Ovary (tissue), 10 donors: ENCODE results near the gene ZBTB47. TPM values are rescaled to one million over a fixed set of nuclear protein-coding genes. Genes with fewer than 3 reads are reported as not detected.

ENCODE experiments used
- DNase-seq, 5 donors: peaks; one replicate each; pipeline ENCODE4 v3.0.0-alpha.2; 2019 to 2020
- H3K27ac ChIP-seq, 2 donors: fragments of 200-600 bp; one replicate each; pipeline versions ENCODE4 v1.5.1 to v1.8.0; 2019 to 2022
- H3K27me3 ChIP-seq: fragments of 200-600 bp; one replicate; pipeline ENCODE4 v1.8.0; 2022
- H3K36me3 ChIP-seq: fragments of 200-600 bp; sonication (generic); one replicate; pipeline ENCODE4 v1.5.1; 2019
- H3K4me1 ChIP-seq: one replicate; pipeline ENCODE4 v1.8.1; 2013; ENCODE audit warnings: mild to moderate bottlenecking, moderate library complexity; ENCODE audit not compliant: insufficient read depth
- H3K4me3 ChIP-seq: fragments of 200-600 bp; sonication (generic); one replicate; pipeline ENCODE4 v1.5.1; 2017
- H3K9me3 ChIP-seq, 2 donors: fragments of 200-600 bp in 1 of 2; sonication (generic) in 1 of 2; one replicate each; pipeline versions ENCODE4 v1.5.1 to v1.8.1; 2013 to 2019; ENCODE audit warnings: mild to moderate bottlenecking in 1 of 2, moderate library complexity in 1 of 2
- CTCF ChIP-seq, 3 donors: fragments of 450-650 bp in 2 of 3; fragments of 200-600 bp in 1 of 3; IDR thresholded peaks; one replicate each; pipeline versions ENCODE4 v1.5.1 to v1.8.0; 2016 to 2022; ENCODE audit warnings: antibody characterized with exemption in 3 of 3, mild to moderate bottlenecking in 1 of 3
- EP300 ChIP-seq: sonication (generic); formaldehyde crosslinking; IDR thresholded peaks from one replicate; pipeline ENCODE4 v1.6.1; 2017; ENCODE audit warnings: antibody characterized with exemption
- POLR2A ChIP-seq: fragments of 450-650 bp; IDR thresholded peaks from one replicate; pipeline ENCODE4 v1.6.1; 2017; ENCODE audit warnings: antibody characterized with exemption, mild to moderate bottlenecking, moderate library complexity
- WGBS, 3 donors: extraction: QIAGEN DNeasy Blood & Tissue Kit in 1 of 3; methylation state at CpG; one replicate each; pipeline versions ENCODE4 v1.1.5 to v1.1.7; 2013 to 2017; 5-methylcytosine and 5-hydroxymethylcytosine counted together
- intact Hi-C, 4 donors: fragments of 100-400 bp; cut with DNase I; formaldehyde crosslinking; loops; one replicate each; pipeline versions ENCODE4 v1.11.0 to v1.15.1; 2022 to 2023
- long read RNA-seq, 3 donors: library from polyadenylated mRNA in 2 of 3; unstranded in 2 of 3; transcript quantifications; one replicate each; pipeline ENCODE4 v2.0.0 and lab custom pipeline, GENCODE V29; 2021 to 2026
- polyA plus RNA-seq, 2 donors: library from polyadenylated mRNA; stranded (reverse); fragments of 200-250 nt in 1 of 2; fragments of 350-450 nt in 1 of 2; fragmentation: Illumina TruSeq in 1 of 2; extraction: RNeasy Lipid Tissue Mini Kit (QIAGEN cat#74804) in 1 of 2; gene quantifications; one replicate each; pipeline ENCODE4 v1.2.3, GENCODE V29; 2013 to 2014
- total RNA-seq, 7 donors: library from RNA; depleted of rRNA in 2 of 7; stranded (reverse); fragments of >200 nt in 2 of 7; fragmentation: NEBNext Ultra II Directional in 3 of 7; extraction: Animal tissue kit (Norgen Biotek cat#: 25700) in 3 of 7; gene quantifications; one replicate each; pipeline versions ENCODE4 v1.1.0 to v1.2.4, GENCODE V29; 2016 to 2023
- donor health status: DM: no; HTN: no; CAD: no; lungs with moderate emphysema.
- donor health status: DM: no; HTN: no; CAD: no.
- donor health status: Bipolar disorder and iron deficiency.
- donor health status: DM: yes; HTN: yes; CAD: no.
- donor health status: DM: no; HTN: no; CAD: no.
- donor health status: DM: yes; HTN: yes; CAD: no.

The ZBTB47 gene
- total RNA-seq (10 to 100 TPM; 14.1 to 41.9 (median 35.1) TPM), polyA plus RNA-seq (10 to 100 TPM in 1 of 2 donors, 1 to 10 TPM in 1; 7.7 to 18.8 TPM)
- long read RNA-seq, donor 1, partial matches to known transcripts: 13 of 49 reads
- long read RNA-seq, donor 1, other reads (novel, unspliced or antisense): 36 of 49 reads
- long read RNA-seq, donor 2, partial matches to known transcripts: 26 of 26 reads
- long read RNA-seq, donor 2, other reads (novel, unspliced or antisense): 0 of 26 reads
- long read RNA-seq, donor 3, partial matches to known transcripts: 59 of 64 reads
- long read RNA-seq, donor 3, other reads (novel, unspliced or antisense): 5 of 64 reads

- Histone ChIP-seq H3K4me1 (peaks cover 16% of the 10 kb centered on the region), H3K9me3 (no peaks in the 10 kb centered on the region), H3K27ac (peak within 1 kb of the TSS; percentile 95 to 98), H3K36me3 (no peaks in the 10 kb centered on the region), H3K27me3 (no peaks in the 10 kb centered on the region), H3K4me3 (peak within 1 kb of the TSS; percentile 88)
- TF ChIP-seq CTCF (IDR thresholded peaks at IDR 0.05): no peak
- no peak for TF ChIP-seq EP300
- TF ChIP-seq POLR2A: no peak
- intact Hi-C loops: loop anchor here in 2 of 4 donors (5.0 to 10.0 kb wide), 2 partner anchors 51 to 91 kb away; partner anchors contain the start of gene NKTR (in 1 of the 2)
- DNase-seq: peak; percentile 33 to 71 (median 66)
- WGBS, 3 donors: 1 to 5% (median 2%) methylated on average over 8 to 31 of the region's 31 CpGs
These were observed at the start of gene ZBTB47 for GRCh38 chr3:42653560-42654330. Gene ZBTB47, plus strand, starts transcription at chr3:42653697. Its CDS starts 4,659 bp downstream, at chr3:42658356.

- Histone ChIP-seq H3K4me1 (peaks cover 5% of the 10 kb centered on the region), H3K4me3 (no peak overlapping the region), H3K36me3 (no peaks in the 10 kb centered on the region), H3K27me3 (no peaks in the 10 kb centered on the region), H3K9me3 (no peaks in the 10 kb centered on the region), H3K27ac (no peak overlapping the region)
- intact Hi-C loops: no loop called here
- 43 to 52% (median 47%) methylated on average over 5 of the region's 5 CpGs for whole genome bisulfite sequencing, 3 donors
- TF ChIP-seq CTCF (IDR thresholded peaks at IDR 0.05) (no peak), POLR2A (no peak), EP300 (no peak)
- DNase-seq: no peak
These were observed 47.8 kb upstream of the ZBTB47 start for GRCh38 chr3:42605546-42606173.

- WGBS, 3 donors: 53 to 56% (median 54%) methylated on average over 5 of the region's 5 CpGs
- Histone ChIP-seq H3K4me1 (no peaks in the 10 kb centered on the region), H3K27ac (no peak overlapping the region), H3K27me3 (no peaks in the 10 kb centered on the region), H3K36me3 (no peaks in the 10 kb centered on the region), H3K9me3 (no peaks in the 10 kb centered on the region), H3K4me3 (no peak overlapping the region)
- intact Hi-C loops: no loop called here
- no peak for TF ChIP-seq POLR2A
- no peak for TF ChIP-seq CTCF (IDR thresholded peaks at IDR 0.05)
- TF ChIP-seq EP300: no peak
- DNase-seq: no peak
These were observed 44.9 kb upstream of the ZBTB47 start for GRCh38 chr3:42608581-42608980.

GRCh38 chr3:42610976-42611375 is 42.5 kb upstream of the ZBTB47 start:
- H3K4me3 ChIP-seq: no peak overlapping the region
- intact Hi-C loops: no loop called here
- DNase-seq: no peak
- no peaks in the 10 kb centered on the region for H3K4me1 ChIP-seq
- H3K27ac ChIP-seq: no peak overlapping the region
- no peak for TF ChIP-seq POLR2A
- TF ChIP-seq CTCF (IDR thresholded peaks at IDR 0.05): no peak
- TF ChIP-seq EP300: no peak
- no peaks in the 10 kb centered on the region for H3K27me3 ChIP-seq
- H3K9me3 ChIP-seq: no peaks in the 10 kb centered on the region
- WGBS, 3 donors: 77 to 85% (median 81%) methylated on average over 1 of the region's 1 CpG
- no peaks in the 10 kb centered on the region for H3K36me3 ChIP-seq
